GM19023 (cell line): ENCODE measurements around the gene SCMH1.

ENCODE experiments used
- ATAC-seq: cut with Tn5 transposase; IDR thresholded peaks from one replicate; pipeline ENCODE4 v1.9.1; 2021; ENCODE audit warnings: mild to moderate bottlenecking, moderate library complexity; ENCODE audit not compliant: unreplicated experiment

Gene SCMH1

DNA sequence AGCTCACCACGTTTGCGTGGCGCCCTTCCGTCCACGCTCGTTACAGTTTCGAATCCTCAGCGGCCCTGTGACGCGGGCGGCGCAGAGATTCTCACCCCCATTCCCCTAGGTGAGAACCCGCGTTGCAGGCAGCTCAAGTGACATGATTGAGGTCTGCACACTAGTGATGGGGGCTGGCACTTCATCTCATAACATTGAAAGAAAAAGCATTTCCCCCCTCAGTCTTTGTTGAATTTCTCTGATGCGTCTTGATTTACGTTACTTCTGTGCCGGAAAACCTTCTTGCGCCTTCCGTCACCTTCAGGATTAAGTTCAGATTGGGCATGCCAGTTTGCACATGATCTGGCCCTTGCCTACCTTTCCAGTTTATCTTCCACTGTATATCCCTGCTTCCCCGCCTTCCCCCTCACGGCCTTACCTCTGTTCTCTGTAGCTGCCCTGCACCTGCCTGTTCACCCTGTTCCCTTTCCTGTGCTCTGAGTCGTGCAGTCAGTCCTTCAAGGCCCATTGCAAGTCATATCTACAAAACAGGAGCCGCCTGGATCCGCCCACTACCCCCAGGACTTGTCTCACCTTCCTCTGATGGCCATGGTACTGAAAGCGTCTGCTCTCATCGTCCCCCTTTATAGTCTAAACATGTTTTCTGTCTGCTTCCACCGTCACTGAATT is 261.5 kb downstream of the SCMH1 start:
- peak; percentile 7 for ATAC-seq

DNA sequence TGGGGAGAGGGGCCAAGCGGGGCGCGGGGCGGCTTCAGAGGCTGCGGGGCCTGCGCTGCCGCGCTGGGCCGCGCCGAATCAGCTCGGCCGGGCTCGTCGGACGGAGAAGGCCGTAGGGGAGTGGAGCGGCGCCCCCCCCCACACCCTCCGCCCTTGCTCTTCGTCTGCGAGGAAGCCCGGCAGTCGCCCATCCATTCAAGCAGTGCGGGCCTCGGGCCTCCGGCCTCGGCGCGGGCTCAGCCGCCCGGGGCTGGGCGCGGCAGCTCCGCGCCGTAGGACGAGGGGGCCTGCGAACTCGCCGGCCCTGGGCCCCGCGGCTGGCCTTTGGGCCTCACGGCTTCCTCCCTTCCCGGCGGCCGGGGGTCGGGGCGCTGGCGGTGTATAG is 262.0 kb downstream of the SCMH1 start:
- peak; percentile 24 for ATAC-seq

DNA sequence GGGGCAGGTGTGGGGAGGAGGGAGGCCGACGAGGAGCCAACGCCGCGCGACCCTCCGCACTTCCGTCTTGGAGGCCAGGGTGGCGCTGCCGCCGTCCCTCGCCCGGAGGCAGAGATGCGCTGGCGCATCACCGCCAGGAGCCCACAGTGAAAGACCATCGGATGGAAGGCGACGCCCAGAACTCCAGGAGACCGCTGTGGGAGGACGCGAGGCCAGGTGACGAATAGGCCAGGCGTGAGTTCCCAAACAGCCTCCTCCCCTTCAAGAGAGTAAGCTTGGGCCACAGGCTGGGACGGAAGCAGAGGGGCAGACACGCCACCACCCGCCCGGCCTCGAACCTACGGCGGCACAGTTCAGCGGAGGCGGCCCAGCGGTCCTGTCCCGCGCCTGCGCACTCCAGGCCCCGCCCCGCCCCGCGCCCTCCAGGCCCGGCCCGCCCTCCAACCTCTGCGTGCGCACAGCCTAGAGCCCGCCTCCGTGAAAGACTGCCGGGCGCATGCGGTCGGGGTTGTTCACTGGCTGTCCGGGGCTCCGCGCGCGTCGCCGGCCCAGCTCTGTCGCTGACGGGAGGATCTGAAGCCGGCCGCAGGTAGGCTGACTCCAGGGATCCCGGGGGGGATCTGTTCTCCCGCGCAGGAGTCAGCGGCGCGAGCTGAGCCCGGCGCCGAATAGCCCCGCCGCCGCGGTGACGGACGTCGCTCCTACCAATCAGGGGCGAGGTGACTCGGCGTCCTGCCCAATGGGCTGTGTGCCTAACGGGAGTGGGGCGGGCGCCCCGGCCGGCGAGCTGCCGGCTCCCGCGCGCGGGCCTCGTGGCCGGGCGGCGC is 262.7 kb downstream of the SCMH1 start, which contains the start of gene CTPS1:
CTPS1 (plus strand) TSS at position 456 of the 827 bp plus-strand sequence. CDS start 3,595 bp downstream, outside the sequence.
- peak; percentile 92 for ATAC-seq

DNA sequence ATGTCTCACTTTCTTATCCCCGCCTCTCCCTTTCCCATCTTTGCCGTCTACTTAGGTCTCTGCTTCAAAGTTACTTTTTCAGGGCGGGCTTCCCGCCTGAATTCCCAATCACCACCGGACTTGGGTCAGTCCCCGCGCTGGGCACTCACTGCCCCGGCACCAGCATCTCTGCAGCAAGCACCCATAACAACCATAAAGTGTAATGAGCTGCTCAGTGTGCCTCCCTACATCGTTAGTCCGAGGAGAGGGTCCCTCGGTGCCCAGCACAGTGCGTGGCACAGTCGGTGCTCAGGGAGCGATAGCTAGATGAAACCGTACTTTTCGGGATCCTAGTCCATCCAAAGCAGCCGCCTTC is 263.2 kb downstream of the SCMH1 start:
- ATAC-seq = no peak

DNA sequence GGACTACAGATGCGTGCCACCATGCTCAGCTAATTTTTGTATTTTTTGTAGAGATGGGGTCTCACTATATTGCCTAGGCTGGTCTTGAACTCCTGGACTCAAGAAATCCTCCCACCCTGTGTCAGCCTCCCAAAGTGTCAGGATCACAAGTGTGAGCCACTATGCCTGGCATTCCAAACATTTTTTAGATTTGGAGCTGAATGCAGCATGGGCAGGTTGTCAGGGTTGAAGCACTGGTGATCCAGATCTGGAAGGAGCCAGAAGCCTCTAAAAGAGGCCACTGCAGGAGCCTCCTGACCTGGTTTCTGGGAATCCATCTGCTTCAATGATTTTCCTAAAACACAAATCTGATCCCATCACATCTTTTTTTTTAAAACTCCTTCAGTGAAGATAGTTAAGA is 264.4 kb downstream of the SCMH1 start:
- no peak for ATAC-seq
